Bone marrow (tissue), 2 donors: Measurements from ENCODE around the gene S100B.
A peak's percentile ranks its signal among the peaks of the same experiment; 100 is the strongest.

Experiments
- DNase-seq, 2 donors: peaks; one replicate each; lab custom pipeline; 2025; lab: John Stamatoyannopoulos, UW

S100B gene

GRCh38 chr21:46560568-46561444 is 44.1 kb downstream of the S100B start:
- DNase-seq = no peak

- DNase-seq = no peak
These were observed 45.4 kb downstream of the S100B start for GRCh38 chr21:46559291-46559983.

- DNase-seq = no peak
These were observed 46.9 kb downstream of the S100B start for GRCh38 chr21:46557919-46558392.

GRCh38 chr21:46557469-46557868 is 47.4 kb downstream of the S100B start:
- no peak for DNase-seq

- DNase-seq = no peak
These were observed 48.1 kb downstream of the S100B start for GRCh38 chr21:46556802-46557201.

GRCh38 chr21:46555678-46556077 is 49.2 kb downstream of the S100B start:
- no peak for DNase-seq

- DNase-seq = no peak
These were observed 49.7 kb downstream of the S100B start for GRCh38 chr21:46555225-46555617.

- no peak for DNase-seq
These were observed 50.3 kb downstream of the S100B start for GRCh38 chr21:46554431-46555224.

- DNase-seq = no peak
These were observed 50.9 kb downstream of the S100B start for GRCh38 chr21:46553993-46554392.

- no peak for DNase-seq
These were observed 52.0 kb downstream of the S100B start for GRCh38 chr21:46552865-46553379.

- DNase-seq = peak in 1 of 2 donors; percentile 50
These were observed 52.6 kb downstream of the S100B start for GRCh38 chr21:46552274-46552673.

- peak in 1 of 2 donors; percentile 30 for DNase-seq
These were observed 53.1 kb downstream of the S100B start for GRCh38 chr21:46551636-46552241.

GRCh38 chr21:46550116-46550941 is 54.6 kb downstream of the S100B start:
- no peak for DNase-seq

GRCh38 chr21:46549650-46550049 is 55.2 kb downstream of the S100B start:
- no peak for DNase-seq
